Measurements from ENCODE around the gene HCFC2. TPM values are rescaled to one million over a fixed set of nuclear protein-coding genes. Genes with fewer than 3 reads are reported as not detected.

HCFC2 gene
- total RNA-seq, 2 experiments from 2014 or later = 11.2 to 15.1 TPM

DNA sequence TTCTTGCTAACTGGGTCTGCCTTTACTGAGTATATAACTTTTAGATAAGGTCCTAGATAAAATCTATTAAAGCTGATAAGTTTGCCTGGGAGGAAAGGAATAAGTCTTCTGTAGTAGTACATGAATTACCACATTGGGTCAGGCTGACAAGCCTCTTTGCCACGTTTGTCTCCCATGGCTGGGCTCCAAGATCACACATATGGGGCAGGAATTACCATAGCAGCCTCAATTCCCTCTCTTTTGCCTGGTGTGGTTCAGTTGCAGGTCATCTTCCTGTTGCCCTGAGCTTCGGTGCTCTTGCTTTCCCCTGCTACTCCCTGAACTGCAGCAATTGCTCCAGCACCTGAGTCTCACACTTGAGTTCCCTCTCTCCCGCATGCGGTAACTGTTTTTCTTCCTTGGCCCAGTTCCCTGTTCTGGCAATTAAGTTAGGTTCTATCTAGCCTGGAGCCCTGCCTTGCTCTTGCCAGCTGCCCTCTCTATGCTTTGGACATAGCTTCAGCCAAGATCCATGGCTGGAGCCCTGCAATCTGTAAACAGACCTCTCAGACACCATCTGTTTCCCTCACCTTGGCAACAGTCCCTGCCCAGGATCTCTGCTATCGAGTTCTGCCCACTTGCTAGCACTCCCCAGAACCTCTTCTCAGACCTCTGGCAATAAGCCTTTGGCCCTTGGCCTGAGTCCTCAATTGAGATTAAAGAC, 8.5 kb upstream of the HCFC2 start:
- Histone ChIP-seq H3K9me3 (ENCODE audit: control insufficient read depth in 1 of 2, insufficient read depth in 1 of 2, low read length in 2 of 2) (no peaks in the 10 kb centered on the region), H3K4me1 (ENCODE audit: insufficient read depth, low read length) (no peaks in the 10 kb centered on the region), H3K27me3 (ENCODE audit: control insufficient read depth in 1 of 2, insufficient read depth in 2 of 2, low read length in 2 of 2) (peaks cover 10 to 18% of the 10 kb centered on the region in 2 experiments), H3K4me3 (ENCODE audit: low read length) (no peak overlapping the region), H3K27ac (ENCODE audit: low read depth in 1 of 2, low read length in 2 of 2) (no peak overlapping the region), H3K36me3 (ENCODE audit: insufficient read depth, low read length) (no peaks in the 10 kb centered on the region)
- H3K4me3 Mint-ChIP-seq = no peak overlapping the region
- no peak overlapping the region for H3K27ac Mint-ChIP-seq
- intact Hi-C loops (cut with DNase I, micrococcal nuclease) = loop anchor here in 1 of 2 experiments (5.0 kb wide), 1 partner anchor 301 kb away; no protein-coding TSS in a partner anchor
- peaks cover 55% of the 10 kb centered on the region for H3K27me3 Mint-ChIP-seq
- CTCF ChIA-PET = no interaction called here
- no peaks in the 10 kb centered on the region for H3K9me3 Mint-ChIP-seq
- H3K4me1 Mint-ChIP-seq (ENCODE audit: low read depth) = no peaks in the 10 kb centered on the region
- POLR2A ChIA-PET = no interaction called here
- ATAC-seq (ENCODE audit: poor library complexity) = no peak
- TF ChIP-seq, protein P1, sequence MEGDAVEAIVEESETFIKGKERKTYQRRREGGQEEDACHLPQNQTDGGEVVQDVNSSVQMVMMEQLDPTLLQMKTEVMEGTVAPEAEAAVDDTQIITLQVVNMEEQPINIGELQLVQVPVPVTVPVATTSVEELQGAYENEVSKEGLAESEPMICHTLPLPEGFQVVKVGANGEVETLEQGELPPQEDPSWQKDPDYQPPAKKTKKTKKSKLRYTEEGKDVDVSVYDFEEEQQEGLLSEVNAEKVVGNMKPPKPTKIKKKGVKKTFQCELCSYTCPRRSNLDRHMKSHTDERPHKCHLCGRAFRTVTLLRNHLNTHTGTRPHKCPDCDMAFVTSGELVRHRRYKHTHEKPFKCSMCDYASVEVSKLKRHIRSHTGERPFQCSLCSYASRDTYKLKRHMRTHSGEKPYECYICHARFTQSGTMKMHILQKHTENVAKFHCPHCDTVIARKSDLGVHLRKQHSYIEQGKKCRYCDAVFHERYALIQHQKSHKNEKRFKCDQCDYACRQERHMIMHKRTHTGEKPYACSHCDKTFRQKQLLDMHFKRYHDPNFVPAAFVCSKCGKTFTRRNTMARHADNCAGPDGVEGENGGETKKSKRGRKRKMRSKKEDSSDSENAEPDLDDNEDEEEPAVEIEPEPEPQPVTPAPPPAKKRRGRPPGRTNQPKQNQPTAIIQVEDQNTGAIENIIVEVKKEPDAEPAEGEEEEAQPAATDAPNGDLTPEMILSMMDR (IDR thresholded peaks at IDR 0.05) = no peak
- H3K36me3 Mint-ChIP-seq (ENCODE audit: low read depth) = no peaks in the 10 kb centered on the region
- no peak for DNase-seq

DNA sequence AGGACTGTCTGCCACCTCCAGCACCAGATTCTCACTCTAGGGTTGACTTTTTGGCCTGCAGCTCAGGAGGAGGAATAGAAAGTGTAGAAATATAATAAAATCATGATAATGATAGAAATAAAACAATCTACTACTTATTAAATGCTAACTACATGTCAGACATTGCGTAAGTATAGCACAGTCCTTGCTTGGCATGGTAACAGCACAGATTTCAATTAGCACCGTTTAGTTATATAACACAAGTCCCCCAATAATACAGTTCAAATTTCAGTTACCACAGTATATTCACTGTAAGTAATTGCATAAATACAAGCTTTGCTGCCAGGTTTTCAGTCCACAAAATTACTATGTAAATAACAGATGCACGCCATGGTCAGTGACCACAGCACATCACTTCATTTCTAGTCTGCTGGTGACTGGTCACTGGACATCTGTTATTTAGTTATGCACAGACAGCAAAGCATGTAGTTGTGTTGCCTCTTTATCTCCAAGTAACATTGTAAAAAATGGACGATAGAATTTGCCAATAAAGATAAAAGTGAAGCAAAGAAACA, 7.8 kb upstream of the HCFC2 start:
- TF ChIP-seq, protein P1 (IDR thresholded peaks at IDR 0.05) = no peak
- Mint-ChIP-seq H3K27me3 (peaks cover 53% of the 10 kb centered on the region), H3K4me1 (ENCODE audit: low read depth) (no peaks in the 10 kb centered on the region), H3K27ac (no peak overlapping the region), H3K4me3 (no peak overlapping the region), H3K9me3 (no peaks in the 10 kb centered on the region), H3K36me3 (ENCODE audit: low read depth) (no peaks in the 10 kb centered on the region)
- Histone ChIP-seq H3K4me3 (ENCODE audit: low read length) (no peak overlapping the region), H3K9me3 (ENCODE audit: control insufficient read depth in 1 of 2, insufficient read depth in 1 of 2, low read length in 2 of 2) (no peaks in the 10 kb centered on the region), H3K36me3 (ENCODE audit: insufficient read depth, low read length) (no peaks in the 10 kb centered on the region), H3K27me3 (ENCODE audit: control insufficient read depth in 1 of 2, insufficient read depth in 2 of 2, low read length in 2 of 2) (peaks cover 8 to 14% of the 10 kb centered on the region in 2 experiments), H3K4me1 (ENCODE audit: insufficient read depth, low read length) (no peaks in the 10 kb centered on the region), H3K27ac (ENCODE audit: low read depth in 1 of 2, low read length in 2 of 2) (no peak overlapping the region)
- ATAC-seq (ENCODE audit: poor library complexity) (no peak), DNase-seq (no peak)
- POLR2A ChIA-PET = no interaction called here
- intact Hi-C loops (cut with DNase I, micrococcal nuclease) = loop anchor here in 1 of 2 experiments (5.0 kb wide), 1 partner anchor 301 kb away; no protein-coding TSS in a partner anchor
- CTCF ChIA-PET = no interaction called here

DNA sequence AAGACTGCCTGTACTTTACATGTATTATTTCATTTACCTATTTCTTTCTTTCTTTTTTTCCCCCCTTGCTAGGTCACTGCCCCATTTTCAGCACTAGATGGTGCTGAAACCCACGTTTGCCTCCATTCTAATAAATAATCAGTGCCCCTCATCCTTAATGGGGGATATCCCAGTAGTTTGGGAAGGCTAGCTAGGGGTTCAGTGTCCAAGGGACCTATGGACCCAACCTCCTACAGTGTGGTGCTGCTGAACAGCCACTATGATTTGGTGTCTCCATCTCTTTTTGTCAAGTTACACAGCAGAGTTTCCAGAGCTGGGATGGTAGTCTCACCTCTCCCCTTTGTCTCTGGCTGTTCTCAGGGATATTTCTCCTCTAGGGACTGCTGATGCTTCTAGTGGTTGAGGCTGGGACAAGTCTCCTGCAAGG, 6.5 kb upstream of the HCFC2 start:
- no peak overlapping the region for H3K27ac ChIP-seq (ENCODE audit: low read depth in 1 of 2, low read length in 2 of 2)
- Mint-ChIP-seq H3K27ac (no peak overlapping the region), H3K9me3 (no peaks in the 10 kb centered on the region), H3K27me3 (peaks cover 43% of the 10 kb centered on the region), H3K4me1 (ENCODE audit: low read depth) (no peaks in the 10 kb centered on the region), H3K36me3 (ENCODE audit: low read depth) (no peaks in the 10 kb centered on the region), H3K4me3 (no peak overlapping the region)
- DNase-seq (peak in 4 of 14 experiments; percentile 15 to 43 (median 36)), ATAC-seq (ENCODE audit: poor library complexity) (peak; percentile 60)
- H3K4me3 ChIP-seq (ENCODE audit: low read length) = no peak overlapping the region
- TF ChIP-seq, protein P1 (IDR thresholded peaks at IDR 0.05) = peak; percentile 70
- no peaks in the 10 kb centered on the region for H3K4me1 ChIP-seq (ENCODE audit: insufficient read depth, low read length)
- no peaks in the 10 kb centered on the region for H3K9me3 ChIP-seq (ENCODE audit: control insufficient read depth in 1 of 2, insufficient read depth in 1 of 2, low read length in 2 of 2)
- intact Hi-C loops (cut with DNase I, micrococcal nuclease) = loop anchor here (1.0 to 5.0 kb wide), 2 partner anchors 52 to 300 kb away; no protein-coding TSS in a partner anchor
- POLR2A ChIA-PET = interaction anchor here (2.3 kb wide), 1 partner anchor 51 kb away, joined by 7 read pairs; no protein-coding TSS in a partner anchor
- CTCF ChIA-PET = interaction anchor here (0.7 to 3.1 kb wide), 7 partner anchors 16 to 1937 kb away, joined by 3 to 18 read pairs (median 3); no protein-coding TSS in a partner anchor
- H3K36me3 ChIP-seq (ENCODE audit: insufficient read depth, low read length) = no peaks in the 10 kb centered on the region
- peaks cover 5 to 7% of the 10 kb centered on the region in 2 experiments for H3K27me3 ChIP-seq (ENCODE audit: control insufficient read depth in 1 of 2, insufficient read depth in 2 of 2, low read length in 2 of 2)

Data from CD4-positive, alpha-beta T cell (primary cell).